Prostate gland (tissue), 2 donors: ENCODE results near the gene OXSM. TPM values are rescaled to one million over a fixed set of nuclear protein-coding genes. Genes with fewer than 3 reads are reported as not detected.

Experiments
- DNase-seq: peaks from one replicate; pipeline ENCODE4 v3.0.0-alpha.2; 2019; ENCODE audit warnings: low spot score
- H3K27ac ChIP-seq, 2 donors: fragments of 200-600 bp; sonication (generic); 2 replicates each; pipeline ENCODE4 v1.5.1; 2017 to 2019
- H3K27me3 ChIP-seq: fragments of 200-600 bp; sonication (generic); replicated peaks from 2 replicates; pipeline ENCODE4 v1.5.1; 2019; ENCODE audit not compliant: insufficient read depth
- H3K36me3 ChIP-seq, 2 donors: fragments of 200-600 bp; sonication (generic); 1 replicate in 1 of 2; 2 replicates in 1 of 2; pipeline versions ENCODE4 v1.5.1 to v1.8.1; 2017 to 2019
- H3K4me1 ChIP-seq: fragments of 200-600 bp; sonication (generic); replicated peaks from 2 replicates; pipeline ENCODE4 v1.5.1; 2019
- H3K4me3 ChIP-seq, 2 donors: fragments of 200-600 bp; sonication (generic); 2 replicates each; pipeline ENCODE4 v1.5.1; 2017 to 2019
- H3K9me3 ChIP-seq: fragments of 200-600 bp; sonication (generic); 2 replicates; pipeline ENCODE4 v1.5.1; 2017
- CTCF ChIP-seq, 4 experiments: fragments of 200-600 bp in 2 of 4; fragments of 450-650 bp in 2 of 4; sonication (generic) in 2 of 4; IDR thresholded peaks; 1 replicate in 3 of 4; 2 replicates in 1 of 4; pipeline ENCODE4 v1.5.1; 2016 to 2019; ENCODE audit warnings: antibody characterized with exemption in 4 of 4, mild to moderate bottlenecking in 2 of 4, moderate library complexity in 2 of 4
- POLR2A ChIP-seq: fragments of 450-650 bp; IDR thresholded peaks from one replicate; pipeline ENCODE4 v1.6.1; 2016; ENCODE audit warnings: antibody characterized with exemption, mild to moderate bottlenecking
- POLR2AphosphoS5 ChIP-seq: sonication (generic); formaldehyde crosslinking; IDR thresholded peaks from one replicate; pipeline ENCODE4 v1.6.1; 2017; ENCODE audit warnings: antibody characterized with exemption
- WGBS: methylation state at CpG from one replicate; pipeline ENCODE4 v1.1.5; 2018; 5-methylcytosine and 5-hydroxymethylcytosine counted together
- intact Hi-C: fragments of 100-400 bp; cut with DNase I; formaldehyde crosslinking; loops from one replicate; pipeline ENCODE4 v1.14.2; 2022
- total RNA-seq, 2 donors: library from RNA; depleted of rRNA; stranded (reverse); fragments of >200 nt; gene quantifications; one replicate each; pipeline ENCODE4 v1.1.0, GENCODE V29; 2016

Gene OXSM
- total RNA-seq, 2 donors from 2014 or later = 9.4 to 9.5 TPM

DNA sequence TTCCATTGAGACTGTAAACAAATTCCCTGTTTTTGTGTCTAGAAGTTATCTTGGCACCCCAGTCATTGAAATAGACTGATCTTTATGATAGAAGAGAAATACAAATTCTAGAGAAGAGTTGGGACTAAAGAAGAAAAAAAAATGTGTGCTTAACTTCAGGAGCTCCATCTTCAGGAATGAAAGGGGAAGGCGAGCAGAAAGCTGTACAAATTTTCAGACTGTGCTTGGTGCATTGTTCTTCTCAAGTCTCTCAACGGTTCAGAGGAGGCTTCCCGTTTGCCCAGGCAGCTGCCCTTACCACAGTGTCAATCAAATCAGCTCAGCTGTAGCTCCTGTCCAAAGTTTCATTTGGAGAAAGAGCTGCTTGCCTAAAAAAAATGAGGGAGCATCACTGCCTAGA lies 41.7 kb downstream of the OXSM start:
- no peaks in the 10 kb centered on the region for H3K9me3 ChIP-seq
- H3K36me3 ChIP-seq = no peaks in the 10 kb centered on the region
- H3K4me3 ChIP-seq = no peak overlapping the region
- no peak overlapping the region for H3K27ac ChIP-seq
- intact Hi-C loops = no loop called here
- TF ChIP-seq CTCF (IDR thresholded peaks at IDR 0.05) = peak in 1 of 4 experiments; percentile 16
- no peak for TF ChIP-seq POLR2A
- no peak for TF ChIP-seq POLR2AphosphoS5
- DNase-seq = no peak
- no peaks in the 10 kb centered on the region for H3K4me1 ChIP-seq
- H3K27me3 ChIP-seq = no peaks in the 10 kb centered on the region
- WGBS = 11% methylated on average over 3 of the region's 3 CpGs

- Histone ChIP-seq H3K4me1 (no peaks in the 10 kb centered on the region), H3K36me3 (no peaks in the 10 kb centered on the region), H3K9me3 (no peaks in the 10 kb centered on the region), H3K27ac (no peak overlapping the region), H3K27me3 (no peaks in the 10 kb centered on the region), H3K4me3 (no peak overlapping the region)
- no peak for DNase-seq
- intact Hi-C loops = no loop called here
- no peak for TF ChIP-seq POLR2A
- TF ChIP-seq CTCF (IDR thresholded peaks at IDR 0.05) = no peak
These were observed 44.5 kb downstream of the OXSM start for GRCh38 chr3:25834346-25834745.

- no peak overlapping the region for H3K27ac ChIP-seq
- no peaks in the 10 kb centered on the region for H3K4me1 ChIP-seq
- intact Hi-C loops = no loop called here
- TF ChIP-seq CTCF (IDR thresholded peaks at IDR 0.05) (no peak), POLR2A (no peak), POLR2AphosphoS5 (no peak)
- no peaks in the 10 kb centered on the region for H3K27me3 ChIP-seq
- no peak for DNase-seq
- 100% methylated on average over 2 of the region's 2 CpGs for WGBS
- H3K9me3 ChIP-seq = no peaks in the 10 kb centered on the region
- no peak overlapping the region for H3K4me3 ChIP-seq
- H3K36me3 ChIP-seq = no peaks in the 10 kb centered on the region
These were observed 46.7 kb downstream of the OXSM start for GRCh38 chr3:25836579-25836978.

DNA sequence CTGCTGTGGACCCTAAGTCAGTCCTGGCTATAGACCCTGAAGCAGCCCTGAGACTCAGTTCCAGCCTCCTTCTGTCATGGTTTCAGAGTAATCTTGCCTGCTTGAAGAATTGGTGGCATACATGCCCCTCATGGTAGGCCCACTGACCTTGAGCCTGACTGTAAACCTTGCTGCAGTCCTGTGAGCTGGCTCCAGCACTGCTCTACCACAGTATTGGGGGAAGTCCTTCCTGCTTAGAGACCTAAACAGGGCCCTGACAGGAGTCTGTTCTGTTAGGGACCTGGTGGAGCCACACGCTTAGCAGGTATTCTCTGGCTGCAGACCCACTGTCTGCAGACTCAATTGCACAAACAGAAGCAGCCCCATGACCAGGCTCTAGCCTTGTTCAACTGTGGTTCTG lies 47.1 kb downstream of the OXSM start:
- intact Hi-C loops = no loop called here
- Histone ChIP-seq H3K27me3 (no peaks in the 10 kb centered on the region), H3K9me3 (no peaks in the 10 kb centered on the region), H3K27ac (no peak overlapping the region), H3K4me1 (no peaks in the 10 kb centered on the region), H3K36me3 (no peaks in the 10 kb centered on the region), H3K4me3 (no peak overlapping the region)
- no peak for TF ChIP-seq CTCF (IDR thresholded peaks at IDR 0.05)
- TF ChIP-seq POLR2AphosphoS5 = no peak
- no peak for TF ChIP-seq POLR2A
- no peak for DNase-seq
- WGBS = 0% methylated on average over 1 of the region's 1 CpG

GRCh38 chr3:25840099-25840498 lies 50.2 kb downstream of the OXSM start:
- Histone ChIP-seq H3K9me3 (no peaks in the 10 kb centered on the region), H3K27ac (no peak overlapping the region), H3K4me3 (no peak overlapping the region), H3K36me3 (no peaks in the 10 kb centered on the region), H3K27me3 (no peaks in the 10 kb centered on the region), H3K4me1 (no peaks in the 10 kb centered on the region)
- 88% methylated on average over 3 of the region's 3 CpGs for WGBS
- intact Hi-C loops = no loop called here
- TF ChIP-seq POLR2A = no peak
- no peak for TF ChIP-seq CTCF (IDR thresholded peaks at IDR 0.05)
- TF ChIP-seq POLR2AphosphoS5 = no peak
- no peak for DNase-seq
